ENCODE data around the gene CORO7.

DNA sequence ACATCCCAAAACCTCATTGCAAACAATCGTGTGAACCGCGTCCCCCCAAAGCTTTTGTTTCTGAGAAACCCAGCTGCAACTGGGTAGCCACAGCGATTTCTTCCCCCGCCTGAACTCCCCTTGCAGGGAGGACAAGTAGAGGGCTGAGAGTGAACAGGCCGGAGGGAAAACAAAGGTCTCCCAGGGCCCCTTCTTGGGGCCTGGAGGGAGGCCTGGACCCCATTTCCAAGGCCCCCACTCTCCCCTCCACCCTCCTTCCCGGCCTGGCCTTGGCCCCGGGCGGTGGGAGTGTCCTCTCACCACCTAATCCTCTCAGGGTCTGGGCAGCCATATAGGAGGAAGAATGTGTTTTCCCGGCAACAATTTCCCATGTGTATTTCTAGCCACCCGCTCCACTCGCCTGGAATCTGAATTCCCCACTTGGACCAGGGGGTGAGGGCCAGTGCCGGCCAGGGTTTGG is 97.9 kb downstream of the CORO7 start:
- TF ChIP-seq, protein P1, sequence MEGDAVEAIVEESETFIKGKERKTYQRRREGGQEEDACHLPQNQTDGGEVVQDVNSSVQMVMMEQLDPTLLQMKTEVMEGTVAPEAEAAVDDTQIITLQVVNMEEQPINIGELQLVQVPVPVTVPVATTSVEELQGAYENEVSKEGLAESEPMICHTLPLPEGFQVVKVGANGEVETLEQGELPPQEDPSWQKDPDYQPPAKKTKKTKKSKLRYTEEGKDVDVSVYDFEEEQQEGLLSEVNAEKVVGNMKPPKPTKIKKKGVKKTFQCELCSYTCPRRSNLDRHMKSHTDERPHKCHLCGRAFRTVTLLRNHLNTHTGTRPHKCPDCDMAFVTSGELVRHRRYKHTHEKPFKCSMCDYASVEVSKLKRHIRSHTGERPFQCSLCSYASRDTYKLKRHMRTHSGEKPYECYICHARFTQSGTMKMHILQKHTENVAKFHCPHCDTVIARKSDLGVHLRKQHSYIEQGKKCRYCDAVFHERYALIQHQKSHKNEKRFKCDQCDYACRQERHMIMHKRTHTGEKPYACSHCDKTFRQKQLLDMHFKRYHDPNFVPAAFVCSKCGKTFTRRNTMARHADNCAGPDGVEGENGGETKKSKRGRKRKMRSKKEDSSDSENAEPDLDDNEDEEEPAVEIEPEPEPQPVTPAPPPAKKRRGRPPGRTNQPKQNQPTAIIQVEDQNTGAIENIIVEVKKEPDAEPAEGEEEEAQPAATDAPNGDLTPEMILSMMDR (IDR thresholded peaks at IDR 0.05; ENCODE audit: low read depth, low read length) = no peak
- TF ChIP-seq EZH2phosphoT487 (IDR thresholded peaks at IDR 0.05; ENCODE audit: low read depth) = no peak

Data from OCI-LY3 (cell line).